Caki2 (cell line): ENCODE results near the gene CCR6. TPM values are rescaled to one million over a fixed set of nuclear protein-coding genes. Genes with fewer than 3 reads are reported as not detected.
"Not testable (repeated sequence)": the region's sequence is repeated elsewhere in the genome, so short reads cannot be mapped to it uniquely, and the experiment has no call there.

Source experiments
- DNase-seq: peaks from one replicate; pipeline ENCODE4 v3.0.0-alpha.2; 2015; ENCODE audit warnings: low read depth
- in situ Hi-C: cut with HindIII; loops from 2 replicates; pipeline ENCODE4 v1.10.0; 2016; ENCODE audit warnings: low sequenced_read_pairs, low pct_unique_long_range_greater_than_20kb, mixed read lengths
- total RNA-seq: library from RNA; depleted of rRNA; stranded (reverse); fragments of >200 nt; shearing (Covaris generic); gene quantifications from 2 replicates; pipeline ENCODE4 v1.2.3, GENCODE V29; 2014; ENCODE audit warnings: low replicate concordance

CCR6 gene
- total RNA-seq, 1 experiment from 2014 or later = 2.1 TPM

DNA sequence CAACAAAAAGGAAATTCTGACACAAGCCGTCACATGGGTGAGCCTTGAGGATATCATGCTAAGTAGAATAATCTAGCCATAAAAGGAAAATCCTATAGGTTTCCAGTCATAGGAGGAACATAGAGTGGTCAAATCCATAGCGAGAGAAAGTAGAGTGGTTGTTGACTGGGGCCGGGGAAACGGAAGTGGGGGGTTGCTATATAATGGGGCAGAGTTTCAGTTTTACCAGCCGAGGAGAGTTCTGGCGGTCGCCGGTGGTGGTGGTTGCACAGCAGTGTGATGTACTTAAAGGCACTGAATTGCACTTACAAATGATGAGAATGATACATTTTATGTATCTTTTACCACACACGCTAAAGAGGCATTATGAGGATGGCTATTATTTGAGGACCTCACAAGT, 30.0 kb downstream of the CCR6 start:
- in situ Hi-C loops = no loop called here
- no peak for DNase-seq

DNA sequence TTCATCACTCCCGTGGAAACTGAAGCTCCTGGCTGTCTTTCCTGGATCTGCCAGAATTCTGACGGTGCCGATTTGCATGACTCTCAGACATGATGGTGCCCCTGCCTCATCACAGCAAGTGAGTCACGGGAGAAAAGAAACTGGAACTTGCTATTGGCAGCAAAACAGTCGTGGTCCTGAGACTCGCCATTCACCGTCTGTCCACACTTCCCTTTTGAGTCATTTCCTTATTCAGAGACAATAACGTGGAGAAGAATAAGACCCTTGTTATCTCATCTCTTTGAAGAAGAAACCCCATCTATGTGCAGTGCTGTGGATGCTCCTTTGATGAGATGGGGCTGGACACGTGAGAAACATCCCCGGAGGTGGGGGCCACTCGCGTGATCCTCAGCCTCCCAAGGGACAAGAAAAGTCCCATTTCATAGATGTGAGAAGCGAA, 30.6 kb downstream of the CCR6 start:
- in situ Hi-C loops = no loop called here
- DNase-seq = no peak

- no peak for DNase-seq
- in situ Hi-C loops = no loop called here
These were observed 31.4 kb downstream of the CCR6 start for GRCh38 chr6:167154291-167154690.

- DNase-seq = no peak
- in situ Hi-C loops = no loop called here
These were observed 32.0 kb downstream of the CCR6 start for GRCh38 chr6:167154895-167155294.

GRCh38 chr6:167157414-167157813, 34.5 kb downstream of the CCR6 start:
- no peak for DNase-seq
- in situ Hi-C loops = no loop called here

GRCh38 chr6:167157863-167158262, 35.0 kb downstream of the CCR6 start, which contains the start of gene GPR31:
TSS of gene GPR31 (minus strand) at chr6:167157980. CDS start at chr6:167157831, 149 bp downstream.
- DNase-seq = no peak
- in situ Hi-C loops = no loop called here

DNA sequence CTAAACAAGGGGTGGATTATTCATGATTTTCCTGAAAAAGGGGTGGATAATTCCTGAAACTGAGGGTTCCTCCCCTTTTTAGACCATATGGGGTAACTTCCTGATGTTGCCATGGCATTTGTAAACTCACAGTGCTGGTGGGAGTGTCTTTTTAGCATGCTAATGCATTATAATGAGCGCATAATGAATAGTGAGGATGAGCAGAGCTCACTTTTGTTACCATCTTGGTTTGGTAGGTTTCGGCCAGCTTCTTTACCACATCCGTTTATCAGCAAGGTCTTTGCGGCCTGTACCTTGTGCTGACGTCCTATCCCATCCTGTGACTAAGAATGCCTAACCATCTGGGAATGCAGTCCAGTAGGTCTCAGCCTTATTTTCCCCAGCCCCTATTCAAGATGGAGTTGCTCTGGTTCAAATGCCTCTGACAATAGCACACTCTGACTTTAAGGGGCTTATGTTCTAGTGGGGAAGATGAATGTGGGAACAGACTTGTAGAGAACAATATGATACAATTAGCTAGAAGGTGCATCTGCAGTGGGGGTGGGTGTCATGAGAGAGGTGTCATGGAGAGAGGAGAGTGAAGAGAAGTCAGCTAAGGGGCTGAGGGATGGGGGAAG, 39.1 kb downstream of the CCR6 start:
- in situ Hi-C loops = no loop called here
- DNase-seq = no peak

GRCh38 chr6:167162591-167162990, 39.7 kb downstream of the CCR6 start:
- in situ Hi-C loops = no loop called here
- DNase-seq = no peak

DNA sequence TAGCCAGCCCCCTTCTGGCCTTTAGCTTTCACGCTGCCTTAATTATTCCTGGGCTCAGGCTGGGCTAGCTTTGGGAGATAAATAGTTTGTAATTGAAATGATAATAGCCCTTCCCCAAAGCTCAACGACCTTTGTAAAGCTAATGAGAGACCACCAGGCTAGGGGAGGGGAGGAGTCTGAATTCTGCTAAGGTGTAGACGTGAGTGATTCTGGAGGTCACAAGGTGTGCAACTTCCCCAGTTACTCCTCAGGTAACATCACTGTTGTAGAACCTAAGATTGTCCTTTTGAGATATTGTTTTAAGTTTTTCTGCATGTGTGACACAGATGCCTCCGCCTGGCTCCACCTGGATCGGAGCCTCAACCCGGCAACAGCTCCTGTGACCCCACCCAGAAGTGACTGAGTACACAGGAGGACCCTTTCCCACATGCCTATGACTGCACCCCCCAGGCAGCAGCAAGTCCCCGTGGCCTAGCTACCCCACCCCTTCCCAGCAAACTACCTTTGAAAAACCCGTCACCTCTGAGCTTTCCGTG, 40.6 kb downstream of the CCR6 start:
- DNase-seq = no peak
- in situ Hi-C loops = no loop called here

- no peak for DNase-seq
- in situ Hi-C loops = no loop called here
These were observed 41.4 kb downstream of the CCR6 start for GRCh38 chr6:167164261-167164660.

- DNase-seq = no peak
- in situ Hi-C loops = no loop called here
These were observed 43.1 kb downstream of the CCR6 start for GRCh38 chr6:167165858-167166471.

DNA sequence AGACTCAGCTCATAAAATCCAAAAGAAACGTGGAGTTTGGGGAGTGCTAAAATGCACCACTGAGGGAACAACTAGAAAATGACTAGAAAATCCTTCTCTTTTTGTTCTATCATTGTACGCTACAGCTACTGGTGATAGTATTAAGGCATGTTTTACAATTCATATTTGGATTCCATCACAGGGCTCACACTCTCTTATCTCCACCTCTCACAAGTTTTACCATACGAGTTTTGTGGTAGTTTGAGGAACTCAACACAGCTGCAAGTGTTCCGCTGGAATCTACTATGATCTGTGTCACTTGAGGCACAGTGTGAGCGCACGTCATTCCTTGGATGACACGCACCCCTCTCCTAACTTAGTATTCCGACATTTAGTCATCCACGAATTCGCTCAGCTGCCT, 44.8 kb downstream of the CCR6 start:
- DNase-seq, in situ Hi-C loops: not testable (repeated sequence)

- in situ Hi-C loops, DNase-seq: not testable (repeated sequence)
These were observed 45.4 kb downstream of the CCR6 start for GRCh38 chr6:167168296-167168695.

DNA sequence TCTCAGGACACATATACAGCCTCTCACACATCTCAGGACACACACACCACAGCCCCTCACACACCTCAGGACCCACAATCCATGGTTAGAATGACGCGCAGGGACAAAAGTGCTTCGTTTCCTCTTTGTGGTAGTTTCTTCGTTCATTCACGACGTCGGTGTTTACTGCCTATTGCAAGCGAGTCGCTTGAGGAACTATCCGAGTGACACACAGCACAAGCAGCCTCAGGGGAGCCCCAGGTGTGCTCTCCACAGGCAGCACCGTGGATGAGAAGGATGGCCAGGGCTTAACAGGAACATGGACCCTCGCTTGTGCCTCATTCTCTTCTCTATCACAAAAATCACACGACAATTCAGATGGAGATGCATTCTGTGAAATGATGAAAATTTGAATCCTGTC, 47.0 kb downstream of the CCR6 start:
- in situ Hi-C loops, DNase-seq: not testable (repeated sequence)

- in situ Hi-C loops = not testable (repeated sequence)
These were observed 48.4 kb downstream of the CCR6 start for GRCh38 chr6:167171300-167171699.

DNA sequence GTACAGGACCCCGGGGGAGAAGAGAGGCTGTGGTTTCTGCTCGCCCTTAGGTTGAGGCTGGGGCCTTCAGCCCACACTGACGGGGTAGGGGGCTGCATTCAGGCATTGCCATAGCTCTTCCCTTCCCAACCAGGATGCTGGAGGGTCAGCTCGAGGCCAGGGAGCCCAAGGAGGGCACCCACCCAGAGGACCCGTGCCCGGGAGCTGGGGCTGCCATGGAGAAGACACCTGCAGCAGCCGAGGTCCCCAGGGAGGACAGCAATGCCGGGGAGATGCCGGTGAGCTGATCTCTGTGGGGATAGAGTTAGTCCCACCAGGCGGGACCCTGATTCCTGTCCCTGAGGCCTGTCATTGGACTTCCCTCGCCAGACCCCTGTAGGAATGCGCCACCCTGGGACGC, 49.1 kb downstream of the CCR6 start:
- in situ Hi-C loops, DNase-seq: not testable (repeated sequence)

More at GRCh38 chr6:167171300-167171699, 48.4 kb downstream of the CCR6 start:
- not testable (repeated sequence) for DNase-seq

GRCh38 chr6:167177271-167177670, 54.4 kb downstream of the CCR6 start:
- DNase-seq, in situ Hi-C loops: not testable (repeated sequence)

DNA sequence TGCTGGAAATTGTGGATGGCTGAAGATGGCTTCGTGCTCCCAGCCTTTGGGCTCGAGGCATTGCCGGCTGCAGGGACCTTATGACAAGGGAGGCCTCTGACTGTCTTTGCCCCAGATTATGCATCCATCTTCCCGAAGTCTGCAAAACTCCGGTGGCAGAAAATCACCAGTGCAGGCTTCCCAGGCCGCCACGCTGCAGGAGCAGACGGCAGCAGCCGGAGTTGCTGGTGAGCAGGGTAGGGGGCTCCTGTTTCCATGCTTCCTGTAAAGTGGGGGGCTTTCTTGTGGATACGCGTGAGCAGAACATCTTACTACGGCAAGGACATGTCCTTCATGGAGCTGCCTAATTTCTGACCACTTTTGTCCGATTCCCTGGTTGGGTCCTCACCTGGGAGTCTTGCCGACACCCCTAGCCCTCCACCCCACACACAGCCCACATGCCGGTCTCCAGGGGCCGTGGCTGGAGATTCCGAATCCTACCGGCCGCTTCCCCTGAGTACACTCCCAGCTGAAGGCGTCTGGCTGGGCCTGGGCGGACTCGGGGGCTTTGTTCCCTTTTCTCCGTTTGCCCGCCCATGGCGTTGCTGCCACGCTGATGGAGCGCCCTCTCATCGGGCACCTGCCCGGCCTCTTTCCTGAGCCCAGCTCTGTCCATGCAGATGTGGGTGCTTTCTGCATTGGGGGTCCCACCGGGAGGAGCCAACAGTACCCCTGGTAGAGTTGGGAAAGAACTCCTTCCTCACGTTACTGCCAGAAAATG, 56.2 kb downstream of the CCR6 start:
- in situ Hi-C loops, DNase-seq: not testable (repeated sequence)

DNA sequence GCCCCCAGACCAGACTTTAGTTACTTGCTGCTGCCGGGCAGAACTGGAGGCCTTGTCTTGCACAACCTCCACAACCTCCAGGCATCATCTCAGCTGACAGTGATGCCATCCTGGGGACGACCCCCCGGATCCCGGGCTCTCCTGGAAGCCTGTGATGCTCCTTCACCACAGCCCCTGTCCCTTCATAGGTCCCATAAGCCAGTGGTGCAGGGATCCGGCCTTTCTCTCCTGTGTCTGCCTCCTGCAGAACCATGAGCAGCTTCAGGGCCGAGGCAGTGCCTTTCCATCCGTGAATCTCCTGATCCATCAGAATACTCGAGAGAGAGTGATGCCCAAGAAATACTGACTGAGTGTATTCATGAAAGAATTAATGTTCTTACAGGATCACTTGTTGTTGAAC, 57.2 kb downstream of the CCR6 start:
- in situ Hi-C loops, DNase-seq: not testable (repeated sequence)
